Epithelial cell of proximal tubule (primary cell): ENCODE results near the gene ZGPAT. TPM values are rescaled to one million over a fixed set of nuclear protein-coding genes. Genes with fewer than 3 reads are reported as not detected.

ENCODE experiments used
- DNase-seq: peaks from one replicate; pipeline ENCODE4 v3.0.0-alpha.2; 2011; ENCODE audit warnings: low read depth
- H3K4me3 ChIP-seq: 2 replicates; pipeline ENCODE4 v1.5.1; 2011; ENCODE audit warnings: low read depth, mild to moderate bottlenecking, low read length
- total RNA-seq: library from RNA; depleted of rRNA; stranded (reverse); fragments of >200 nt; gene quantifications from 2 replicates; pipeline ENCODE4 v1.2.3, GENCODE V29; 2015
- TF ChIP-seq, protein P1 (sequence below): conservative IDR thresholded peaks from 2 replicates; pipeline ENCODE4 v1.5.1; 2012; ENCODE audit warnings: low read depth, mild to moderate bottlenecking, low read length

ZGPAT gene
- total RNA-seq, 1 donor from 2014 or later, result 36.5 TPM

- H3K4me3 ChIP-seq, result no peak overlapping the region
- TF ChIP-seq, protein P1, sequence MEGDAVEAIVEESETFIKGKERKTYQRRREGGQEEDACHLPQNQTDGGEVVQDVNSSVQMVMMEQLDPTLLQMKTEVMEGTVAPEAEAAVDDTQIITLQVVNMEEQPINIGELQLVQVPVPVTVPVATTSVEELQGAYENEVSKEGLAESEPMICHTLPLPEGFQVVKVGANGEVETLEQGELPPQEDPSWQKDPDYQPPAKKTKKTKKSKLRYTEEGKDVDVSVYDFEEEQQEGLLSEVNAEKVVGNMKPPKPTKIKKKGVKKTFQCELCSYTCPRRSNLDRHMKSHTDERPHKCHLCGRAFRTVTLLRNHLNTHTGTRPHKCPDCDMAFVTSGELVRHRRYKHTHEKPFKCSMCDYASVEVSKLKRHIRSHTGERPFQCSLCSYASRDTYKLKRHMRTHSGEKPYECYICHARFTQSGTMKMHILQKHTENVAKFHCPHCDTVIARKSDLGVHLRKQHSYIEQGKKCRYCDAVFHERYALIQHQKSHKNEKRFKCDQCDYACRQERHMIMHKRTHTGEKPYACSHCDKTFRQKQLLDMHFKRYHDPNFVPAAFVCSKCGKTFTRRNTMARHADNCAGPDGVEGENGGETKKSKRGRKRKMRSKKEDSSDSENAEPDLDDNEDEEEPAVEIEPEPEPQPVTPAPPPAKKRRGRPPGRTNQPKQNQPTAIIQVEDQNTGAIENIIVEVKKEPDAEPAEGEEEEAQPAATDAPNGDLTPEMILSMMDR, result no peak
- no peak for DNase-seq
These were observed 59.0 kb downstream of the ZGPAT start for GRCh38 chr20:63766695-63767426.

DNA sequence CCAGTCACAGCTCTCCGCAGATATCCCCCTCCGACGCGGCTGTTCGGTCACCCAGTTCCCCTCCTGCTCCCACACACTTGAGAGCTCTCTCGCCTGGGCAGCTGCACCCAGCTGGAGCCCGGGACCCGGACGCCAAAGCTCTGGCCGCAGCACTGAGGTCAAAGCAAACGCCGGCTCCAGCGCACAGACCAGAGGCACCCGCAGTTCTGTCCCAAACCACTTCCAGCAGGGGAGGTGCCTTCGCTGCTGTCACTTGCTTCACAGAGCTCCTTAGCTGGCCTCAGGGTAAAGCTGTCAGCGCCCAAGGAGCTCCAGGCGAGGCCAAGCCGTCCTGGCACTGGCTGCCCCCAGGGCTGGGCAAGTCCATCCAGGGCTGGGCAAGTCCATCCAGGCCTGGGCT, 59.6 kb downstream of the ZGPAT start:
- H3K4me3 ChIP-seq, result no peak overlapping the region
- DNase-seq, result no peak
- TF ChIP-seq, protein P1, result no peak

DNA sequence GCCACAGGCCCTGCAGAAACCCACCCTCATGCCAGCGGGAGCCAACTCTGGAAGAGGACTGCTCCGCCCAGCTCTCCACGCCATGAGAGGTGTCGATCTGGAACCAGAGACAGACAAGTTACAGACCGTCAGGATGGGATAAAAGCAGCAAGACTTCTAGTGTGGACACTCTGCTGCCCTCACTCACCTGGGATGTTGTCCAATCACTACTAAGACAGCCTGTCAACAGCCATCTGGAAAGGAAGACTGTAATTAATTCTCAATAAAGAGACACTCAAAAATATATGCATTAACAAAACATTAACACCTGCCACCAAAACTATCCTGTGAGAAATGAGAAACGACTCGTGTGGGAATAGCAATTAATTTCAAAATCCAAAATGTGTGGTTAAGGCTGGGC, 60.0 kb downstream of the ZGPAT start:
- TF ChIP-seq, protein P1, result no peak
- no peak overlapping the region for H3K4me3 ChIP-seq
- no peak for DNase-seq

DNA sequence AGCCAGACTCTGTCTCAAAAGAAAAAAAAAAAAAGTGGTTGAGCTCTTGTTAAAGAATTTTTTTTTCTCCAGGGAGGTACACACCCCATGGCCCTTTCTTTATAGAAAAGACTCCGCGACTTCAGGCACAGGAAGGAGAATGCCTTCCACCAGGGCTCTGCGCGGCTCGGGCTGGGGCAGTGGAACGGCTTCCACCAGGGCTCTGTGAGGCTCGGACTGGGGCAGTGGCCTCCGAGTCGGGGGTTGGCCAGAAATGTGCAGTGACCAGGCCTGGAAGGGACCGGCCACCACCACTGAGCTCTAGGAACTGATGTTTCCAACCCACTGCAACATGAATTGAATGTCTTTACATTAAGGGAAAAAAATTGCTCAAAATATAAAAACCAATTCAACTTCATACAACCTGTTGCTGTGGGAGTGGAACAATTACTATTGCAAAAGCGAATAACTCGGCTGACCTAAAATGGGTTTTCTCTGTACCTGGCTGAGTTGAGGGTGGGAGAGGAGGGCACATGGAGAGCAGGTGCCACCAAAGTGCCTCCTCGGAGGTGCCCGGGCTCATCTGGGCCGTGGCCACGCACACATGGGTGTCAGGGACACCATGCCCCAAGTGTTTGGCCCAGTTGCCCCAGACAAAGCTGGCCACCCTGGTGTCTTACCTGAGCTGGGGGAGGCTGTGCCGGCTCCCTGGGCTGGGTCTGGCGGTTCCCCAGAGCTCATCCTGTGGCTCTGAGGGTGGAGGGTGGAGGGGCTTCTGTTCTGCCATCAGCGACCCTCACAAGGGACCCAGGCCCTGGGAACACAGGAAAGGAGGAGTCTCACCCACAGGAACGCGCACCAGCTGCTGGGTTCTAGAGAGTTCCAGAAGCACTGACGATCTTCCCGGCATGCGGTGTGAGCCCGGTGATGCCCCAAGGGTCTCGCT, 61.0 kb downstream of the ZGPAT start:
- no peak overlapping the region for H3K4me3 ChIP-seq
- no peak for DNase-seq
- TF ChIP-seq, protein P1, result no peak

GRCh38 chr20:63769891-63770474, 62.1 kb downstream of the ZGPAT start:
- no peak for DNase-seq
- TF ChIP-seq, protein P1, result no peak
- H3K4me3 ChIP-seq, result no peak overlapping the region

GRCh38 chr20:63771046-63771707, 63.3 kb downstream of the ZGPAT start:
- DNase-seq, result no peak
- no peak overlapping the region for H3K4me3 ChIP-seq

More at GRCh38 chr20:63771046-63771707, 63.3 kb downstream of the ZGPAT start:
- TF ChIP-seq, protein P1, result no peak
